GM23338 (cell line): Measurements from ENCODE around the gene TWF2. TPM values are rescaled to one million over a fixed set of nuclear protein-coding genes. Genes with fewer than 3 reads are reported as not detected.

Experiments
- ATAC-seq: fragments of 200-7000 bp; cut with Tn5 transposase; 3 replicates; pipeline ENCODE4 v1.9.1; 2020
- DNase-seq: peaks from one replicate; pipeline ENCODE4 v3.0.0-alpha.2; 2015; ENCODE audit warnings: low spot score
- H2AFZ ChIP-seq: fragments of 200-600 bp; sonication (generic); 2 replicates; pipeline ENCODE4 v1.8.0; 2016; ENCODE audit warnings: antibody characterized with exemption, mild to moderate bottlenecking, moderate library complexity
- H3F3A ChIP-seq: fragments of 200-600 bp; sonication (generic); replicated peaks from 2 replicates; pipeline ENCODE4 v1.8.0; 2017; ENCODE audit warnings: antibody characterized with exemption, mixed run types, low read depth
- H3K27ac ChIP-seq: fragments of 200-600 bp; sonication (generic); 2 replicates; pipeline ENCODE4 v1.6.1; 2016; ENCODE audit warnings: low read depth
- H3K27me3 ChIP-seq: fragments of 200-600 bp; sonication (generic); 2 replicates; pipeline ENCODE4 v1.8.0; 2016; ENCODE audit warnings: mild to moderate bottlenecking, mixed run types, moderate library complexity; ENCODE audit not compliant: insufficient read depth
- H3K36me3 ChIP-seq: fragments of 200-600 bp; sonication (generic); 2 replicates; pipeline ENCODE4 v1.8.0; 2016; ENCODE audit warnings: mild to moderate bottlenecking; ENCODE audit not compliant: insufficient read depth
- H3K4me1 ChIP-seq: fragments of 200-600 bp; sonication (generic); 2 replicates; pipeline ENCODE4 v1.8.0; 2016; ENCODE audit warnings: mild to moderate bottlenecking, moderate library complexity; ENCODE audit not compliant: insufficient read depth
- H3K4me2 ChIP-seq: fragments of 200-600 bp; sonication (generic); 2 replicates; pipeline ENCODE4 v1.7.1; 2017; ENCODE audit warnings: mixed run types
- H3K4me3 ChIP-seq: fragments of 200-600 bp; sonication (generic); 2 replicates; pipeline ENCODE4 v1.6.1; 2016; ENCODE audit warnings: mixed run types
- H3K79me2 ChIP-seq: fragments of 200-600 bp; sonication (generic); replicated peaks from 2 replicates; pipeline ENCODE4 v1.8.0; 2017; ENCODE audit warnings: mild to moderate bottlenecking; ENCODE audit not compliant: insufficient read depth
- H3K9me2 ChIP-seq: fragments of 200-600 bp; sonication (generic); 2 replicates; pipeline ENCODE4 v1.8.0; 2017; ENCODE audit not compliant: insufficient read depth
- H4K20me1 ChIP-seq: fragments of 200-600 bp; sonication (generic); replicated peaks from 2 replicates; pipeline ENCODE4 v1.8.0; 2017; ENCODE audit warnings: mild to moderate bottlenecking; ENCODE audit not compliant: insufficient read depth
- H3K27ac Mint-ChIP-seq: 2 replicates; pipeline ENCODE4 v1.8.0; 2020; ENCODE audit warnings: inconsistent platforms, mild to moderate bottlenecking, moderate library complexity, mixed read lengths
- H3K27me3 Mint-ChIP-seq: 3 replicates; pipeline ENCODE4 v1.8.0; 2022; ENCODE audit warnings: low read depth, mild to moderate bottlenecking, moderate library complexity, mixed read lengths, inconsistent platforms; ENCODE audit not compliant: insufficient read depth, poor library complexity
- H3K36me3 Mint-ChIP-seq: 3 replicates; pipeline ENCODE4 v1.8.0; 2021; ENCODE audit warnings: low read depth, mild to moderate bottlenecking, inconsistent platforms, moderate library complexity, mixed read lengths
- H3K4me1 Mint-ChIP-seq: 3 replicates; pipeline ENCODE4 v1.8.0; 2020; ENCODE audit warnings: mild to moderate bottlenecking, inconsistent platforms, mixed read lengths
- H3K4me3 Mint-ChIP-seq: 3 replicates; pipeline ENCODE4 v1.8.0; 2021; ENCODE audit warnings: moderate library complexity, mild to moderate bottlenecking, inconsistent platforms, mixed read lengths
- H3K9me3 Mint-ChIP-seq: 3 replicates; pipeline ENCODE4 v1.8.0; 2020; ENCODE audit warnings: moderate library complexity, mild to moderate bottlenecking, inconsistent platforms, mixed read lengths
- CREB1 ChIP-seq: fragments of 250-450 bp; sonication (Bioruptor Pico); IDR thresholded peaks from 2 replicates; pipeline ENCODE4 v1.5.0; 2020; ENCODE audit warnings: low read depth, mild to moderate bottlenecking, moderate library complexity
- ETS1 ChIP-seq: IDR thresholded peaks from 2 replicates; pipeline ENCODE4 v1.6.1; 2016; ENCODE audit warnings: antibody characterized with exemption
- EZH2 ChIP-seq: fragments of 200-600 bp; sonication (generic); IDR thresholded peaks from one replicate; pipeline ENCODE4 v1.8.0; 2017; ENCODE audit warnings: antibody characterized with exemption, mild to moderate bottlenecking, low read depth; ENCODE audit not compliant: unreplicated experiment
- EZH2phosphoT487 ChIP-seq: fragments of 200-600 bp; sonication (generic); IDR thresholded peaks from one replicate; pipeline ENCODE4 v1.8.1; 2018; ENCODE audit warnings: antibody characterized with exemption; ENCODE audit not compliant: unreplicated experiment
- JUNB ChIP-seq: IDR thresholded peaks from one replicate; pipeline ENCODE4 v1.6.1; 2016; ENCODE audit warnings: antibody characterized with exemption; ENCODE audit not compliant: unreplicated experiment
- NANOG ChIP-seq: IDR thresholded peaks from 2 replicates; pipeline ENCODE4 v1.6.1; 2016; ENCODE audit warnings: antibody characterized with exemption, borderline replicate concordance
- POLR2AphosphoS5 ChIP-seq: IDR thresholded peaks from 2 replicates; pipeline ENCODE4 v1.6.1; 2016; ENCODE audit warnings: antibody characterized with exemption, low read depth
- REST ChIP-seq: IDR thresholded peaks from one replicate; pipeline ENCODE4 v1.6.1; 2018; ENCODE audit warnings: antibody characterized with exemption; ENCODE audit not compliant: unreplicated experiment
- ZNF114 ChIP-seq: fragments of 250-450 bp; sonication (Bioruptor Pico); IDR thresholded peaks from 2 replicates; pipeline ENCODE4 v1.5.0; 2020; ENCODE audit warnings: mild to moderate bottlenecking, moderate library complexity
- ZNF462 ChIP-seq: fragments of 250-450 bp; sonication (Bioruptor Pico); IDR thresholded peaks from 2 replicates; pipeline ENCODE4 v1.5.0; 2020; ENCODE audit warnings: mild to moderate bottlenecking, moderate library complexity
- polyA plus RNA-seq: library from polyadenylated mRNA; unstranded; fragments of >200 nt; fragmentation: Nextera tagmentation; extraction: Ambion mirVana; gene quantifications from 2 replicates; pipeline ENCODE4 v1.2.1, GENCODE V29; 2016
- total RNA-seq: library from RNA; depleted of rRNA; stranded (reverse); fragments of >200 nt; shearing (Covaris generic); gene quantifications from 2 replicates; pipeline ENCODE4 v1.2.3, GENCODE V29; 2014

The TWF2 gene
- total and polyA plus RNA-seq, 2 experiments from 2014 or later: 38.9 to 120 TPM

GRCh38 chr3:52228751-52229291, 10.1 kb downstream of the TWF2 start:
- DNase-seq (no peak), ATAC-seq (no peak)
- Histone ChIP-seq H3K27ac (no peak overlapping the region), H3K4me2 (no peak overlapping the region), H3K9me2 (no peaks in the 10 kb centered on the region), H3K36me3 (peaks cover 3% of the 10 kb centered on the region; the same call in 1 of the 2 replicates), H3K27me3 (no peaks in the 10 kb centered on the region), H3K4me1 (no peaks in the 10 kb centered on the region), H3K4me3 (no peak overlapping the region), H2AFZ (no peak overlapping the region), H3K79me2 (no peaks in the 10 kb centered on the region), H3F3A (0 out of 2 replicates have a peak, but pooled peaks cover 5% of the 10 kb centered on the region), H4K20me1 (0 out of 2 replicates have a peak, but pooled peaks cover 5% of the 10 kb centered on the region)
- H3K27ac Mint-ChIP-seq: no peak overlapping the region
- peaks cover 23% of the 10 kb centered on the region for H3K36me3 Mint-ChIP-seq
- peaks cover 10% of the 10 kb centered on the region for H3K27me3 Mint-ChIP-seq
- no peak overlapping the region for H3K4me3 Mint-ChIP-seq
- H3K4me1 Mint-ChIP-seq: peaks cover 7% of the 10 kb centered on the region
- no peaks in the 10 kb centered on the region for H3K9me3 Mint-ChIP-seq
- TF ChIP-seq NANOG (no peak), REST (no peak), JUNB (no peak), EZH2 (no peak), CREB1 (no peak), POLR2AphosphoS5 (no peak), ETS1 (no peak), EZH2phosphoT487 (no peak), ZNF462 (CRISPR knock-in tag) (no peak), ZNF114 (no peak)
